CD8-positive, alpha-beta memory T cell (primary cell): ENCODE data around the gene GPC6. TPM values are rescaled to one million over a fixed set of nuclear protein-coding genes. Genes with fewer than 3 reads are reported as not detected.

Experiments used
- CTCF ChIA-PET: fragments of 350-600 bp; sonication (Branson Sonifier 250); formaldehyde crosslinking; loops from one replicate; lab custom pipeline; 2021; ENCODE audit warnings: antibody characterized with exemption; lab: Charles Lee
- POLR2A ChIA-PET: fragments of 350-600 bp; sonication (Branson Sonifier 250); formaldehyde crosslinking; loops from one replicate; lab custom pipeline; 2021; ENCODE audit warnings: antibody characterized with exemption; lab: Charles Lee
- DNase-seq, 5 donors: peaks; one replicate each; pipeline versions ENCODE4 v3.0.0 to v3.0.0-alpha.2; 2020 to 2022; ENCODE audit warnings: mixed read lengths in 1 of 5
- H3K27ac ChIP-seq: one replicate; pipeline ENCODE4 v1.7.0; 2013; ENCODE audit warnings: low read depth, mild to moderate bottlenecking, low read length, moderate library complexity
- H3K27me3 ChIP-seq: 2 replicates; pipeline ENCODE4 v1.7.0; 2013; ENCODE audit warnings: low read length, mild to moderate bottlenecking; ENCODE audit not compliant: insufficient read depth, poor library complexity, severe bottlenecking
- H3K36me3 ChIP-seq: 2 replicates; pipeline ENCODE4 v1.7.0; 2013; ENCODE audit warnings: mild to moderate bottlenecking, low read length, moderate library complexity; ENCODE audit not compliant: insufficient read depth
- H3K4me1 ChIP-seq: 2 replicates; pipeline ENCODE4 v1.7.0; 2013; ENCODE audit warnings: mild to moderate bottlenecking, low read length, moderate library complexity; ENCODE audit not compliant: insufficient read depth
- H3K4me3 ChIP-seq: 2 replicates; pipeline ENCODE4 v1.7.0; 2013; ENCODE audit warnings: mild to moderate bottlenecking, low read length
- H3K9me3 ChIP-seq: 2 replicates; pipeline ENCODE4 v1.7.0; 2013; ENCODE audit warnings: mild to moderate bottlenecking, low read length
- H3K27ac Mint-ChIP-seq, 8 donors: one replicate each; pipeline ENCODE4 v1.8.0; 2020 to 2021; ENCODE audit warnings: mixed read lengths in 8 of 8, mild to moderate bottlenecking in 6 of 8, inconsistent platforms in 3 of 8, moderate library complexity in 3 of 8
- H3K27me3 Mint-ChIP-seq, 2 donors: one replicate each; pipeline ENCODE4 v1.8.0; 2020 to 2021; ENCODE audit warnings: mixed read lengths in 2 of 2, mild to moderate bottlenecking in 1 of 2, moderate library complexity in 1 of 2
- H3K36me3 Mint-ChIP-seq, 3 donors: one replicate each; pipeline ENCODE4 v1.8.0; 2020 to 2021; ENCODE audit warnings: mixed read lengths in 3 of 3, inconsistent platforms in 1 of 3, mild to moderate bottlenecking in 1 of 3
- H3K4me1 Mint-ChIP-seq, 3 donors: one replicate each; pipeline ENCODE4 v1.8.0; 2020 to 2021; ENCODE audit warnings: mixed read lengths in 3 of 3, inconsistent platforms in 1 of 3, mild to moderate bottlenecking in 1 of 3
- H3K4me3 Mint-ChIP-seq, 7 donors: one replicate each; pipeline ENCODE4 v1.8.0; 2020 to 2021; ENCODE audit warnings: mixed read lengths in 7 of 7, mild to moderate bottlenecking in 6 of 7, moderate library complexity in 4 of 7, inconsistent platforms in 2 of 7
- H3K9me3 Mint-ChIP-seq, 5 donors: one replicate each; pipeline ENCODE4 v1.8.0; 2020 to 2022; ENCODE audit warnings: mixed read lengths in 5 of 5, mild to moderate bottlenecking in 3 of 5, moderate library complexity in 2 of 5, inconsistent platforms in 1 of 5
- polyA plus RNA-seq: library from polyadenylated mRNA; unstranded; fragments of 300-500 nt; fragmentation: Illumina TruSeq; gene quantifications from one replicate; pipeline ENCODE4 v1.2.3, GENCODE V29; 2021
- total RNA-seq, 2 experiments: library from RNA; stranded (reverse); gene quantifications; one replicate each; pipeline ENCODE4 v1.2.3, GENCODE V29; 2021

The GPC6 gene
- total and polyA plus RNA-seq, 3 experiments from 2014 or later: not detected

DNA sequence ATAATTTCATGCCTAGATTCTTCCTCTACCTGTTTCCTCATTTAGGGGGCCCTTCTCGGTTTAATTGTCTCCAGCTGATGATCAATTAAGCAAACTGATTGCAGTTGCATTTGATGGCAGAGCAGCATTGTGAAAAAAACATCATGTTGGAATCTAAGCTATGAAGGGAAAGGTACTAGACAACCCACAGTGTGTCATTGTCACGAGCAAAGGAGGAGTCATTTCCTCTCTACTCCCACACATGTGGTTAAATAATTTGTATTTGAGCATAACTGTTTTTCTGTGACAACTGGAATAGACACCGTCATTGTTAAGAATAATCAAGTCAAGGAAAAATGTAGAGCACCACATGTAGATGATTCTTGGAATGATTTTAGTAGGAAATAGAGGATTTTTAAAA lies 1012.5 kb downstream of the GPC6 start:
- peaks cover 24% of the 10 kb centered on the region for H3K4me1 ChIP-seq
- H3K9me3 ChIP-seq: no peaks in the 10 kb centered on the region
- H3K27me3 Mint-ChIP-seq: no peaks in the 10 kb centered on the region
- H3K27ac Mint-ChIP-seq: peak overlapping the region in 1 of 8 donors; percentile 5
- H3K27ac ChIP-seq: no peak overlapping the region
- peaks cover 32 to 36% (median 34%) of the 10 kb centered on the region in 3 donors for H3K4me1 Mint-ChIP-seq
- CTCF ChIA-PET: interaction anchor here (1.0 kb wide), 1 partner anchor 16 kb away, joined by 3 read pairs; no protein-coding TSS in a partner anchor
- H3K36me3 ChIP-seq: no peaks in the 10 kb centered on the region
- POLR2A ChIA-PET: no interaction called here
- peaks cover 0 to 2% (median 0%) of the 10 kb centered on the region in 5 donors for H3K9me3 Mint-ChIP-seq
- H3K27me3 ChIP-seq: no peaks in the 10 kb centered on the region
- no peak overlapping the region for H3K4me3 ChIP-seq
- H3K4me3 Mint-ChIP-seq: peak overlapping the region in 1 of 7 donors; percentile 5
- H3K36me3 Mint-ChIP-seq: no peaks in the 10 kb centered on the region
- peak in 2 of 5 donors; percentile 7 to 32 for DNase-seq

DNA sequence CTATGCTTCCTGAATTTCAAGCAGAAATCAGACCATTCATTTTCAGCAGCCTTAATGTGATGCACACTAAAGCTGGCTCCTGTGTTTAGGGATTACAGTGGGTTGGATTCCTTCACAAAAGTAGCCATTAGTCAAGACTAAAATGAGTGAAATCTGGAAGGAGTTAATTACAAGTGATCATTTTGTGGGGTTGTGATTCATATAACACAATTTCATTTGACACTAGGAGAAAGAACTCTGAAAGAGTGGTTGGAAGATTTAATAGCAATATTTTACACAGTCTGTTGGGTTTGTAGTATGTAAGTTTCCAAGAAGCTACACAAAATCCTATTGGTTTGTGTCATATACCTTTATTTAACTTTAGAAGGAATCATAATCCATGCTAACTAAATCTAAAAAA lies 1015.9 kb downstream of the GPC6 start:
- DNase-seq: no peak
- no peaks in the 10 kb centered on the region for H3K9me3 ChIP-seq
- H3K36me3 ChIP-seq: no peaks in the 10 kb centered on the region
- no peak overlapping the region for H3K27ac ChIP-seq
- Mint-ChIP-seq H3K27ac (no peak overlapping the region), H3K36me3 (peaks cover 0 to 4% (median 2%) of the 10 kb centered on the region in 3 donors), H3K4me3 (no peak overlapping the region), H3K4me1 (peaks cover 18 to 21% (median 20%) of the 10 kb centered on the region in 3 donors), H3K27me3 (peaks cover 4 to 12% of the 10 kb centered on the region in 2 donors), H3K9me3 (peaks cover 2 to 11% (median 7%) of the 10 kb centered on the region in 5 donors)
- H3K27me3 ChIP-seq: no peaks in the 10 kb centered on the region
- H3K4me1 ChIP-seq: peaks cover 10% of the 10 kb centered on the region
- ChIA-PET POLR2A (no interaction called here), CTCF (no interaction called here)
- no peak overlapping the region for H3K4me3 ChIP-seq

DNA sequence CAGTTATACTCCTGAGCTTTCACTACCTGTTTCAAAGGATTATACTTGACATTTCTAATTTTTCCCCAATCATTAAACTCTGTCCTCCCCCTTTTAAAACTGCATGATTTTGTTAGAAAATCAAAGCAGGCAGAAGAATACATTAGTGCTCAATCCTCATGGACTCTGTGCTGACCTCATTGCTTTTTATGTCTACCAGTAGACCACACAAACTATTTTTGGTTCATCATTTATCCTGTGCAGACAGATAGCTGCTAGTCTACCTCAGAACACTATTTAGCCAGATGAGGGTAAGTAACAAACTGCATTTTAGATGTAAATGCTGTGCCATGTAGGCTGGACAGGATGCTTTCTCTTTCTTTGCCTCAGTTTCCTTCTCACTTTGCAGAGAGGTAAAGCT lies 1016.9 kb downstream of the GPC6 start:
- POLR2A ChIA-PET: no interaction called here
- DNase-seq: no peak
- Mint-ChIP-seq H3K4me3 (no peak overlapping the region), H3K27me3 (peaks cover 4 to 13% of the 10 kb centered on the region in 2 donors), H3K9me3 (peaks cover 2 to 11% (median 7%) of the 10 kb centered on the region in 5 donors), H3K4me1 (peaks cover 8 to 13% (median 11%) of the 10 kb centered on the region in 3 donors), H3K27ac (no peak overlapping the region), H3K36me3 (peaks cover 0 to 4% (median 2%) of the 10 kb centered on the region in 3 donors)
- H3K27ac ChIP-seq: no peak overlapping the region
- no peaks in the 10 kb centered on the region for H3K27me3 ChIP-seq
- no peaks in the 10 kb centered on the region for H3K36me3 ChIP-seq
- H3K4me1 ChIP-seq: peaks cover 8% of the 10 kb centered on the region
- H3K9me3 ChIP-seq: no peaks in the 10 kb centered on the region
- CTCF ChIA-PET: no interaction called here
- H3K4me3 ChIP-seq: no peak overlapping the region

DNA sequence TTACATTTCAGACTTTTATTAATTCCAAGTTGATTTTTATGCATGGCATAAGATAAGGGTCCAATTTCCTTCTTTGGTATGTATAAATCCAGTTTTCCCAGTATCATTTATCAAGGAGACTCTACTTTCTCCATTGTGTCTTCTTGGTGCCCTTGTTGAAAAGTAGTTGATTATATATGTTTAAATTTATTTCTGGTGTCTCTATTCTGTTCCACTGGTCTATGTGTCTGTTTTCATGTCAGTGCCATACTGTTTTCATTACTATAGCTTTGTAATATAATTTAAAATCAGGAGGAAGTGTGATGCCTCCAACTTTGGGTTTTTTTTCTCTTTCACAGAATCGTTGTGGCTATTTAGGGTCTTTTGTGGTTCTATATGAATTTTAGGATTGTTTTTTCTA lies 1019.9 kb downstream of the GPC6 start:
- DNase-seq: no peak

DNA sequence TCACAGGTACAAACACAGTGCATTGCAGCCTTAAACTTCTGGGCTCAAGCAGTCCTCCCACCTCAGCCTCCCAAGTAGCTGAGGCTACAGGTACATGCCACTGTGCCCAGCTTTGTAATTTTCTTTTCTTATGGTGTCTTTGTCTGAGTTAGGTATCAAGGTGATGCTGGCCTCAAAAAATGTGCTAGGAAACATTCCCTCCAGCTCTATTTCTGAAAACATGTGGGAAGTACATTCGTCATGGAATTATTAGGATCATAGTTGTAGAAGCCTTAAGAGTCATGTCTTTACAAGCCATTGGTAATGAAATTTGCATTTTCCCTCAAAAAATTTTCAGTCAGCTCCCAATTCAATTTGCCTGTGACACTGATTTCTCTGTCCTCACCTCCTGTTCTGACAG lies 1021.3 kb downstream of the GPC6 start:
- no peak for DNase-seq
- H3K27me3 ChIP-seq: no peaks in the 10 kb centered on the region
- peaks cover 13 to 30% of the 10 kb centered on the region in 2 donors for H3K27me3 Mint-ChIP-seq
- H3K4me1 ChIP-seq: no peaks in the 10 kb centered on the region
- H3K27ac ChIP-seq: no peak overlapping the region
- POLR2A ChIA-PET: no interaction called here
- H3K9me3 ChIP-seq: no peaks in the 10 kb centered on the region
- peaks cover 0 to 16% (median 2%) of the 10 kb centered on the region in 3 donors for H3K36me3 Mint-ChIP-seq
- H3K4me3 ChIP-seq: no peak overlapping the region
- no peak overlapping the region for H3K4me3 Mint-ChIP-seq
- CTCF ChIA-PET: no interaction called here
- H3K27ac Mint-ChIP-seq: no peak overlapping the region
- no peaks in the 10 kb centered on the region for H3K4me1 Mint-ChIP-seq
- no peaks in the 10 kb centered on the region for H3K36me3 ChIP-seq
- H3K9me3 Mint-ChIP-seq: peaks cover 0 to 11% (median 8%) of the 10 kb centered on the region in 5 donors

More for the DNA sequence above, 1019.9 kb downstream of the GPC6 start:
- Histone ChIP-seq H3K4me1 (no peaks in the 10 kb centered on the region), H3K4me3 (no peak overlapping the region), H3K9me3 (no peaks in the 10 kb centered on the region), H3K36me3 (no peaks in the 10 kb centered on the region), H3K27ac (no peak overlapping the region), H3K27me3 (no peaks in the 10 kb centered on the region)
- H3K27me3 Mint-ChIP-seq: peaks cover 13 to 26% of the 10 kb centered on the region in 2 donors
- no peaks in the 10 kb centered on the region for H3K4me1 Mint-ChIP-seq
- H3K27ac Mint-ChIP-seq: no peak overlapping the region
- H3K9me3 Mint-ChIP-seq: peaks cover 0 to 11% (median 7%) of the 10 kb centered on the region in 5 donors
- H3K36me3 Mint-ChIP-seq: peaks cover 0 to 16% (median 2%) of the 10 kb centered on the region in 3 donors
- ChIA-PET POLR2A (no interaction called here), CTCF (no interaction called here)
- H3K4me3 Mint-ChIP-seq: no peak overlapping the region

DNA sequence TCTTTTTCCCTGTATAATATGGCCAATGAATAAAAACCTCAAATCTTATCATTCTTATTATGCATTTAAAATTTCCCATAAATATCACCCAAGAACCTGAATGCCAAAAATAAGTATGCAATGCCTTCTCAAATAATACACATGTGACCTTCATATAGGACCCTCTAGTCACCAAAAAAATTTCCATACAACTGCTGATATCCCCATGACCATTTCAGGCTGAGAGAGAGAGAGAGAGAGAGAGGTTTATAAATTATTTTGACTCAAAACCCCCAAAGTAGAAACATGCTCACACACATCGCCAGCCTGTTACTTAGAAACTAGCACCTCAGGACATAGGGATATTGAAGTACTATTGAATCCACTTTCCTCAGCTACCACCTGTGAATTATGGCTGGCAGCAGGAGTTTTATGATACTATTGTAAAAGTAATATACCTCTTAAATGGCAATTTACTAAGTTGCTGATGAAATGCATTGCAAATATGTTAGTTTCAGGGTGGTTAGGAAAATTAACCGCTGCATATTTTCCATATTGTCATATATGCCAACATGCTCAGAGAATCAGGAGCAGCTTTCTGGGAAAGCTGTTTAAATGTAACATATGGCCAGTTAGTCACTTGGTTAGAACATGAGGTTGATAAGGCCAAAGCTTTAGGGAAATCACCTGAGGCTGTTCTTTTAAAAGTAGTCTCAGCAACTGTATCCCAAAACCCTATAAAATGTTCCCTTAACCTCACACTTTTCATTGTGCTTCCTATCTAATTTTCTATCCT lies 1022.0 kb downstream of the GPC6 start:
- H3K4me1 Mint-ChIP-seq: no peaks in the 10 kb centered on the region
- H3K36me3 Mint-ChIP-seq: peaks cover 0 to 16% (median 2%) of the 10 kb centered on the region in 3 donors
- Histone ChIP-seq H3K4me1 (no peaks in the 10 kb centered on the region), H3K9me3 (no peaks in the 10 kb centered on the region), H3K4me3 (no peak overlapping the region), H3K27ac (no peak overlapping the region), H3K36me3 (no peaks in the 10 kb centered on the region), H3K27me3 (no peaks in the 10 kb centered on the region)
- H3K4me3 Mint-ChIP-seq: no peak overlapping the region
- peaks cover 0 to 11% (median 8%) of the 10 kb centered on the region in 5 donors for H3K9me3 Mint-ChIP-seq
- DNase-seq: no peak
- POLR2A ChIA-PET: no interaction called here
- no peak overlapping the region for H3K27ac Mint-ChIP-seq
- CTCF ChIA-PET: no interaction called here
- H3K27me3 Mint-ChIP-seq: peaks cover 13 to 30% of the 10 kb centered on the region in 2 donors

DNA sequence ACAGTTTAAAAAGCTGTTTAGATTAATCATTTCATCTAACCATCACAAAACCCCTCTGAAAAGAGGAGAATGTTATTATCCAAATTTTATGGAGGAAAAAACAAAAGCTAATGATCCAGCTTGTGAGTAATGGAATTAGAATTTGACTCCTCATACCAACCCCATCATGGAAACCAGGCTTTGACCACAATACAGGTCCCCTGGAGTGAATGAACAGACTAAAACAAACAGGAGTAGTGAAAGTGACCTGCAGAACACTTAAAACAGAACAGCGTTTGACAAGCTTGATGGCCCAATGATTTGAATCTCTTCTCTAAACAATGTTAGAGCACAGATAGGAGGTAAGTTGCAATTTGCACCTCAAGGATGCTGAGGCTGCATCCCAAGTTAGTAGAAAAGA lies 1022.9 kb downstream of the GPC6 start:
- H3K9me3 ChIP-seq: no peaks in the 10 kb centered on the region
- H3K4me3 Mint-ChIP-seq: no peak overlapping the region
- no peaks in the 10 kb centered on the region for H3K4me1 ChIP-seq
- POLR2A ChIA-PET: no interaction called here
- CTCF ChIA-PET: no interaction called here
- peaks cover 13 to 30% of the 10 kb centered on the region in 2 donors for H3K27me3 Mint-ChIP-seq
- H3K27ac Mint-ChIP-seq: no peak overlapping the region
- H3K4me1 Mint-ChIP-seq: no peaks in the 10 kb centered on the region
- no peaks in the 10 kb centered on the region for H3K27me3 ChIP-seq
- no peak overlapping the region for H3K27ac ChIP-seq
- peaks cover 0 to 16% (median 2%) of the 10 kb centered on the region in 3 donors for H3K36me3 Mint-ChIP-seq
- H3K36me3 ChIP-seq: no peaks in the 10 kb centered on the region
- H3K4me3 ChIP-seq: no peak overlapping the region
- DNase-seq: no peak
- peaks cover 0 to 11% (median 8%) of the 10 kb centered on the region in 5 donors for H3K9me3 Mint-ChIP-seq

DNA sequence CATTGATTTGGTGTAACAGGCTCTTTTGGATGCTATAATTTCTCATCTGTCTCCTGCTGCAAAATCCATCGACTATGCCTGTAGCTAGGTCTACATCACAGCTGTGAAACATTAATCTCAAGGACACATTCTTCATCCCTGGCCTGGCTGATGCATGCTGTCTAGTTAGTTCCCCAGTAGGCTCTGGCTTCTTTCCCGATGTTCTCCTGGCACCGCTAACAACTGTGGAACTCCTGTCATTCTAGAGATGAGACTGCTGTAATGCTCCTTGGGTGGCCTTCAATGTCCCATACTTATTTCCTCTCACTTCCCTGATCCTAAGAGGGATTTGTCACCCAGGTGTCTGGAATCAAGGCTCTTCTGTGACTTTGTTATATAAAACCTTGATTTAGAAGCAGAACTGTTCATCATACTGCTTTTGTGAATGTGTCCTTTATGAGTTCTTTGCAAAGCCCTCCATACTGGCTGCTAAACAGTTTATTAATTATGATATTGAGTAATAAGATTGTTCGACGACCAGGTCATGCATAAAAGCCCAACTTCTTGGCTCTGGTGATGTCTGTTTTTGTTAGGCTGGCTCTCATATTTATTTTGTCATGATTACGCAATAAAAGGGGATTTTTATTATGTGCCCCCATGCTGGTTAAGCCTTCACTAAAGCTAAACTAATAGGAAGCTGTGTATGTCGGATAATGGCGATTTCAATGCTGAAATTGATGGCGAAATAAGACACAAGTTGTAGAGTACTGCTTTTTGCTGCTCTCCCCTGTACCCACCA lies 1025.4 kb downstream of the GPC6 start:
- Histone ChIP-seq H3K4me3 (no peak overlapping the region), H3K27ac (no peak overlapping the region), H3K36me3 (no peaks in the 10 kb centered on the region), H3K27me3 (no peaks in the 10 kb centered on the region), H3K4me1 (no peaks in the 10 kb centered on the region), H3K9me3 (no peaks in the 10 kb centered on the region)
- ChIA-PET POLR2A (no interaction called here), CTCF (no interaction called here)
- peaks cover 0 to 3% (median 0%) of the 10 kb centered on the region in 3 donors for H3K4me1 Mint-ChIP-seq
- H3K9me3 Mint-ChIP-seq: peaks cover 0 to 3% (median under 1%) of the 10 kb centered on the region in 5 donors
- DNase-seq: no peak
- no peak overlapping the region for H3K4me3 Mint-ChIP-seq
- H3K27me3 Mint-ChIP-seq: peaks cover 3 to 30% of the 10 kb centered on the region in 2 donors
- peaks cover 0 to 16% (median 2%) of the 10 kb centered on the region in 3 donors for H3K36me3 Mint-ChIP-seq
- no peak overlapping the region for H3K27ac Mint-ChIP-seq
